Measurements from ENCODE around the gene TUFT1. TPM values are rescaled to one million over a fixed set of nuclear protein-coding genes. Genes with fewer than 3 reads are reported as not detected.

The TUFT1 gene
- total RNA-seq, 4 donors from 2014 or later: 15.1 to 20.4 (median 17.5) TPM

DNA sequence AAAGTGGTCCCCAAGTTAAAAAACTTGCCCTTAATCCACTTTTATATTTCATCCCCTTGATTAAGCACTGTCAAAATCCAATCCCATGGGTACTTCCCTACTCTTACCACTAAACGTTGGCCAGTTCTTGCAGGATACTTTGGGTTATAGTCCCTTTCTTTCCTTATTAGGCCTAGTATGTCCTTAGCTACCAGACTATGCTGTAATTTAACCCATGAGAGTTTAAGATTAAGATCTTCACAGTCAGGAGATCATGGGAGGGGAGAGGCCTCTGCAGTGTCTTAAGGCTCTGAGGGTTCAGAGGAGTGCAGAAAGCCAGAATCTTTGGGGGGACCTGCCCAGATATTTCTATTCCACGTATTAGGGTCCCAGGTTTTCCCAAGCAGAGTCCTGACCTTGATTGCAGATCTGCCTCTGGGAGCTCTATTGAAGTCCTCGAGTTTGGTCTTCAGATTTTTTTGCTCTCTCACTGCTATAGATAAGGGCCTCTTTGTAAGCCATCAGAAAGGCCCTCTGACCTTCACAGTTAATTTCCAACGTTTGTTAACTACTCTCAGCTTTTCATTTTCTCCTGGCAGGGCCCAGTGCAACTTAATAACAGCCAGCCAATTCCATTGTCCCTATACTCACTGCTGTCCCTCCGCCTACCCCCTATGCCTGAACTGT is 37.9 kb upstream of the TUFT1 start:
- no peak for ATAC-seq
- H3K36me3 ChIP-seq: no peaks in the 10 kb centered on the region
- no peaks in the 10 kb centered on the region for H3K27me3 ChIP-seq
- H3K9me3 ChIP-seq: no peaks in the 10 kb centered on the region
- TF ChIP-seq POLR2A (IDR thresholded peaks at IDR 0.05): no peak
- TF ChIP-seq, protein P1, sequence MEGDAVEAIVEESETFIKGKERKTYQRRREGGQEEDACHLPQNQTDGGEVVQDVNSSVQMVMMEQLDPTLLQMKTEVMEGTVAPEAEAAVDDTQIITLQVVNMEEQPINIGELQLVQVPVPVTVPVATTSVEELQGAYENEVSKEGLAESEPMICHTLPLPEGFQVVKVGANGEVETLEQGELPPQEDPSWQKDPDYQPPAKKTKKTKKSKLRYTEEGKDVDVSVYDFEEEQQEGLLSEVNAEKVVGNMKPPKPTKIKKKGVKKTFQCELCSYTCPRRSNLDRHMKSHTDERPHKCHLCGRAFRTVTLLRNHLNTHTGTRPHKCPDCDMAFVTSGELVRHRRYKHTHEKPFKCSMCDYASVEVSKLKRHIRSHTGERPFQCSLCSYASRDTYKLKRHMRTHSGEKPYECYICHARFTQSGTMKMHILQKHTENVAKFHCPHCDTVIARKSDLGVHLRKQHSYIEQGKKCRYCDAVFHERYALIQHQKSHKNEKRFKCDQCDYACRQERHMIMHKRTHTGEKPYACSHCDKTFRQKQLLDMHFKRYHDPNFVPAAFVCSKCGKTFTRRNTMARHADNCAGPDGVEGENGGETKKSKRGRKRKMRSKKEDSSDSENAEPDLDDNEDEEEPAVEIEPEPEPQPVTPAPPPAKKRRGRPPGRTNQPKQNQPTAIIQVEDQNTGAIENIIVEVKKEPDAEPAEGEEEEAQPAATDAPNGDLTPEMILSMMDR (IDR thresholded peaks at IDR 0.05): no peak
- TF ChIP-seq EP300 (IDR thresholded peaks at IDR 0.05): no peak
- TF ChIP-seq POLR2AphosphoS5 (IDR thresholded peaks at IDR 0.05): no peak
- no peaks in the 10 kb centered on the region for H3K4me1 ChIP-seq
- H3K27ac ChIP-seq: no peak overlapping the region
- 55 to 62% methylated on average over 4 to 5 of the region's 5 CpGs for WGBS, 2 donors (ENCODE audit: low coverage in 1 of 2)
- no peak overlapping the region for H3K4me3 ChIP-seq

DNA sequence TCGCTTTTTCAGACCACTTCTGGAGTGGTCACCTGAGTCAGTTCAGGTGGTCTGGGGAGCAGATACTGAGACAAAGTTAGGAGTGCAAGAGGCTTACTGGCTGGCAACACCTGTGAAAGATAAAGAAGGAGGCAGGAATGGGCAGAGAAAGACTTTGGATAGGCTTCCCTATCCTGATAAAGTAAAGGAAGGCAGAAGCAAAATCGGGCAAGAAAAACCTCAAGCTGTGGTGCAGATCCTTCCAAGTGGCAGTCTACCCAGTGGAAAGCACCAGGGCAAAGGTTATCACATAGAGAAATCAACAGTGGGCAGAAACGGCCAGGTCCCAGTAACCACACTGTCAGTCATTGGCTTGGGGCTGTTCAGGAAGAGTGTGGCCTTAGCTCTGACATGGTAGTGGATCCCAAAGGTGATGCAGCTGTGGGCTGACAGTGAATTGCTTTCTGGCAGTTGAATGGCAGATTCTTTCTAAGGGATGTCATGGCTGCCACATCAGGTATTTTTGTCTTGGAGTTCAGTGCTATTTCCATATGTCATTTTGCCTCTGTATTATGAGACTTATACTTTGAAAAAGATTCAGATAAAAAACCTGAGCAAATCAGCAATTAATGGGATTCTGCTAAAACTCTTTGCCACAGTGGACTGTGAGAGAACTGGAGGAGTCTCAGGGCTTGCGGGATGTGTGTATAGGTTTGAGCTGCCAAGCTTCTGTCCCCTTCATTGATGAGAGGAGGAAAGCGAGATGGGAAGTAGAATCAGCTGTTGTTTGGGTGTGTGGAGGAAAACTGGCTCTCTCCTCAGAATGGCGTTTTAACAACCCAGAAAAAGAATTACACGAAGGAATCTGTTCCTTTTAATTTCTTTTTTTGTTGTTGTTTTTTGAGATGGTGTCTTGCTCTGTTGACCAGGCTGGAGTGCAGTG is 37.0 kb upstream of the TUFT1 start:
- Histone ChIP-seq H3K27ac (no peak overlapping the region), H3K27me3 (no peaks in the 10 kb centered on the region), H3K4me1 (no peaks in the 10 kb centered on the region), H3K9me3 (no peaks in the 10 kb centered on the region), H3K4me3 (no peak overlapping the region), H3K36me3 (no peaks in the 10 kb centered on the region)
- TF ChIP-seq, protein P1 (IDR thresholded peaks at IDR 0.05): no peak
- TF ChIP-seq EP300 (IDR thresholded peaks at IDR 0.05) (no peak), POLR2A (IDR thresholded peaks at IDR 0.05) (no peak)
- 55 to 69% methylated on average over 6 of the region's 7 CpGs for WGBS, 2 donors (ENCODE audit: low coverage in 1 of 2)
- ATAC-seq: no peak

DNA sequence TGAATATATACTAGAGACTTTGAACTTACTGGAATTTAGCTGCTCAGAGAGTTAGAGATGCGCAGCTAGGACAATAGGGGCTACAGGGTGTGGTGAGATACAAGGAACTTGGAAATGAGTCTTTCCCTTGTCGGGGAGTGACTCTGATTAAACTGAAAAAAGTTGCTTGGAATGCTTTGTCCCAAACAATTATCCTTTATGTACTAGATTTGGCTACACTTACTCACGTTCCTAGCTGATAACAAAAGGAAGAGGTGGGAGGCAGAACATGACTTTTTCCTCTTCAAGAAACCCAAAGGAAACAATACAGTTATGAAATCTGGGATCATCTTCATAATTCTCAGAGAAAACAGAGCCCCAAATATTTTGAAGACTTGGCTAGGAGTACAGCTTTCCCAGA is 35.9 kb upstream of the TUFT1 start:
- TF ChIP-seq, protein P1 (IDR thresholded peaks at IDR 0.05): no peak
- H3K36me3 ChIP-seq: no peaks in the 10 kb centered on the region
- H3K27ac ChIP-seq: no peak overlapping the region
- H3K27me3 ChIP-seq: no peaks in the 10 kb centered on the region
- no peak overlapping the region for H3K4me3 ChIP-seq
- WGBS, 2 donors (ENCODE audit: low coverage in 1 of 2): 30 to 36% methylated on average over 2 to 3 of the region's 3 CpGs
- no peaks in the 10 kb centered on the region for H3K9me3 ChIP-seq
- ATAC-seq: no peak
- no peaks in the 10 kb centered on the region for H3K4me1 ChIP-seq

DNA sequence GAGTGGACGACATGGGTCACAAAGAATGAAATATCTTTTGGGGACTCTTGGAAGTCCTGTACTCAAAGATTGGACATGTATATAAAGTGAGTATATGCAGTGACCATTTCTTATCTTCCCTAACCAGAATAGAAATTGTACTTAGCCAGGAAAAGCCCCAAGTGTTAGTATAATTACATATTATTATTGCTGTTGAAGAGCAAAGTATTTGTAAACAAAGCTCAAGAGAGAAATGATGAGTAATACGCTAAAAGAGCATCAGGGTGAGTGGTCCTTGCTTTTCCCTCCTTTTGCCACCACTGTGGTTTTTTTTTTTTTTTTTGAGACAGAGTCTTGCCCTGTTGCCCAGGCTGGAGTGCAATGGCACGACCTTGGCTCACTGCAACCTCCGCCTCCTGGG is 35.4 kb upstream of the TUFT1 start:
- H3K9me3 ChIP-seq: no peaks in the 10 kb centered on the region
- TF ChIP-seq, protein P1 (IDR thresholded peaks at IDR 0.05): no peak
- TF ChIP-seq POLR2AphosphoS5 (IDR thresholded peaks at IDR 0.05): no peak
- TF ChIP-seq POLR2A (IDR thresholded peaks at IDR 0.05): no peak
- TF ChIP-seq EP300 (IDR thresholded peaks at IDR 0.05): no peak
- H3K4me3 ChIP-seq: no peak overlapping the region
- no peaks in the 10 kb centered on the region for H3K27me3 ChIP-seq
- H3K36me3 ChIP-seq: no peaks in the 10 kb centered on the region
- no peaks in the 10 kb centered on the region for H3K4me1 ChIP-seq
- no peak overlapping the region for H3K27ac ChIP-seq
- no peak for ATAC-seq
- 66 to 96% methylated on average over 3 of the region's 4 CpGs for WGBS, 2 donors (ENCODE audit: low coverage in 1 of 2)
